GM12873 (cell line): ENCODE data around the gene SSNA1.

Experiments used
- TF ChIP-seq, protein P1 (sequence below): IDR thresholded peaks from 2 replicates; pipeline ENCODE4 v1.5.1; 2012; ENCODE audit warnings: low read depth, mild to moderate bottlenecking, moderate library complexity, low read length, control low read depth; ENCODE audit not compliant: insufficient read depth; ENCODE audit errors: missing control alignments

Gene SSNA1

GRCh38 chr9:137171149-137171900 is 17.2 kb upstream of the SSNA1 start:
- TF ChIP-seq, protein P1, sequence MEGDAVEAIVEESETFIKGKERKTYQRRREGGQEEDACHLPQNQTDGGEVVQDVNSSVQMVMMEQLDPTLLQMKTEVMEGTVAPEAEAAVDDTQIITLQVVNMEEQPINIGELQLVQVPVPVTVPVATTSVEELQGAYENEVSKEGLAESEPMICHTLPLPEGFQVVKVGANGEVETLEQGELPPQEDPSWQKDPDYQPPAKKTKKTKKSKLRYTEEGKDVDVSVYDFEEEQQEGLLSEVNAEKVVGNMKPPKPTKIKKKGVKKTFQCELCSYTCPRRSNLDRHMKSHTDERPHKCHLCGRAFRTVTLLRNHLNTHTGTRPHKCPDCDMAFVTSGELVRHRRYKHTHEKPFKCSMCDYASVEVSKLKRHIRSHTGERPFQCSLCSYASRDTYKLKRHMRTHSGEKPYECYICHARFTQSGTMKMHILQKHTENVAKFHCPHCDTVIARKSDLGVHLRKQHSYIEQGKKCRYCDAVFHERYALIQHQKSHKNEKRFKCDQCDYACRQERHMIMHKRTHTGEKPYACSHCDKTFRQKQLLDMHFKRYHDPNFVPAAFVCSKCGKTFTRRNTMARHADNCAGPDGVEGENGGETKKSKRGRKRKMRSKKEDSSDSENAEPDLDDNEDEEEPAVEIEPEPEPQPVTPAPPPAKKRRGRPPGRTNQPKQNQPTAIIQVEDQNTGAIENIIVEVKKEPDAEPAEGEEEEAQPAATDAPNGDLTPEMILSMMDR: no peak

- TF ChIP-seq, protein P1: no peak
Measured at GRCh38 chr9:137172901-137173795, 15.3 kb upstream of the SSNA1 start.

DNA sequence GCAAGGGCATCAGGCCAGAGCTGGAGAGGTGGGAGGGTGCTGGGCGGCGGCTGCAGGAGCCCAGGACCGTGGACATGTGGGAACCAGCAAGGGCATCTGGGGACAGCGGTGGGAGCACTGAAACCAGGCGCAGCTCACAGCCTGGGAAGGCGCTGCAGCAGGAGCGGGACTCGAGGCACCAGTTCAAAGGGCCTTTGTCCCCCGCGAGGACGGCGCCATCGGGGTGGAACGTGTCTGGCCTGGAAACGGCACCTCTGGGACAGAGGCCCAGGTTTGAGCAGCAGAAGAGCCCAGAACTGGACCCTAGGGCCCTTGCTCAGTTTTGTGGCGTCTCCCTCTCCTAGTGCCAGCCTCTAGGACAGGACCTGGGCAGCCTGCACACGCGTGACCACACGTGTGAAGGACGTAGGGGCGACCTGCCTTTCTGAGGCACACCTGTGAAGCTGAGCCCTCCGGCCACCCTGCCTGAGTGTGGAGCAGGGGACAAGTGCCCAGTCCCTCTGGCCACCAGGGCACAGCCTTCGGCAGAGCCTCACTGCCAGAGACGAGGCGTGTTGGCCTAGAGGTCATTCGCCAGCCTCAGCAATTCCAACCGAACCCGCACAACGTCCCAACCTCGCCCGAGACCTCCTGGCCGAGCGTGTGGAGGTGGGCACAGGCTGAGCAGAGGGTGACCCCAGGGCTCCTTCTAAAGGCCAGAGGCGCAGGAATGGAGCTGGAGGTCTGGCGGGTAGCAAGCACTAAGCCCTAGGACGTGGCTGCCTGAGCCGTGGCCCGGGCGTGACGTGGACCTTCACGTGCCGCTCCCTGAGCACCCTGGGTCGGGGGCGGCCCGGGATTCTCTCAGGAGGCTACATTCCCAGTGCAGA is 14.4 kb upstream of the SSNA1 start:
- TF ChIP-seq, protein P1: no peak

- TF ChIP-seq, protein P1: no peak
Measured at GRCh38 chr9:137174722-137175293, 13.7 kb upstream of the SSNA1 start.

DNA sequence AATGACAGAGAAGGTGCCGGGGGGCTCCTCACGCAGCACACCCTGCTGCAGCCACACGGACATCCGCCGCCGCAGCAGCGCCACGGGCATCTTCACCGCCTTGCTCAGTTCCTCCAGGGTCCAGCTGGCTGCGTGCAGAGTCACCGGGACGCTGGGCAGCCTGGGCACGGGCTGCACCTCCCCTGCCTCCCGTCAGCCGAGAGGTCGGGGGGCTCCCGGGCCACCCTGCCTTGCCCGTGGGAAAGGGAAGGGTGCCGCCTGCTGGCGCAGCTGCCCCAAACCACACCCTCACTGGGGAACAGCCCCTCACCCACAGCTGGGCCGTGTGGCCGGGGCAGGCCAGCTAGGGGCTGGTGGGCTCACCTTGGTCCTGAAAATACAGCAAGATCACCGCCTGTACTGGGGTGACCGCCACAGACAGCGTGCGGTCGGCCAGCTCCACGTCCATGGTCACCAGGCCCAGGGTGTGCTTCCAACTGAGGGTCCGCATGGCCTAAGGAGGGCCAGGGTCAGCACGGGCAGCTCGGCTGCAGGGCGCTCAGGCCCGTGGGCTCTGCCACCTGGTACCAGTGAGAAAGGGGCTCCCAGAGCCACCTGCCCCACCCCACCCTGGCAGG is 13.0 kb upstream of the SSNA1 start:
- TF ChIP-seq, protein P1: no peak

GRCh38 chr9:137176302-137177182 is 11.9 kb upstream of the SSNA1 start:
- TF ChIP-seq, protein P1: peak; percentile 74
